ENCODE measurements around the gene INF2. TPM values are rescaled to one million over a fixed set of nuclear protein-coding genes. Genes with fewer than 3 reads are reported as not detected.

INF2 gene
- total RNA-seq, 2 donors from 2014 or later, result 50.1 to 210 TPM

DNA sequence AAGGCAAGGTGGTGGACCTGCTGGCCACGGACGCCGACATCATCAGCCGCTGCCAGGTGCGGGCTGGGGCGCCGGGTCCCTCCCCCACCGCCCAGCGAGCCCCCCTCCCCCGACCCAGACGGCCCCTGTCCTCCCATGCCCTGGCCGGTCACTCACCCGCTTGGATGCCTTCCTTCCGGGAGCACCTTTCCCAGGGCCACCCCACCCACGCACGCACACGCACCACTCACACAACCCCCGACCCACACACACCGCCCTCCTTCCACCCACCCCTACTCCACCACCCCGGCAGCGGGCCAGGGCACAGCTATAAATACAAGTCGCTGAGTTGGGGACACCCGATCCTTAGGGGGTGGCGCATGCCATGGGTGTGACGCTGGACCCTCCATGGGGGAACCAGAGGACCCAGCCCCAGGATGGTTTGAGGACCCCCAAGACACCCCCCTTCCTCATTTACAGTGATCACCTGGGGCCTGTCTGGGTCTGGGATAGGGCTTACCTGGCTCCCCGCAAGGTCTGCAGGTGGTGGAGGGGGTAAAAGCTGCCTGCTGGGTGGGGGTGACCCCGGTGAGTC lies 35.1 kb downstream of the INF2 start:
- Histone ChIP-seq H3K4me3 (peak overlapping the region; percentile 67 to 73), H3K27me3 (replicated peaks; ENCODE audit: insufficient read depth) (no peaks in the 10 kb centered on the region), H3K4me1 (replicated peaks) (no peaks in the 10 kb centered on the region), H3K9me3 (no peaks in the 10 kb centered on the region), H3K36me3 (no peaks in the 10 kb centered on the region), H3K27ac (peak overlapping the region; percentile 40 to 56)
- intact Hi-C loops (cut with DNase I), result no loop called here
- no peak for DNase-seq (ENCODE audit: low spot score)
- 6% methylated on average over 26 of the region's 27 CpGs for WGBS
- no peak for TF ChIP-seq CTCF (IDR thresholded peaks at IDR 0.05)
- TF ChIP-seq POLR2AphosphoS5 (IDR thresholded peaks at IDR 0.05), result no peak
- no peak for TF ChIP-seq POLR2A (IDR thresholded peaks at IDR 0.05)

DNA sequence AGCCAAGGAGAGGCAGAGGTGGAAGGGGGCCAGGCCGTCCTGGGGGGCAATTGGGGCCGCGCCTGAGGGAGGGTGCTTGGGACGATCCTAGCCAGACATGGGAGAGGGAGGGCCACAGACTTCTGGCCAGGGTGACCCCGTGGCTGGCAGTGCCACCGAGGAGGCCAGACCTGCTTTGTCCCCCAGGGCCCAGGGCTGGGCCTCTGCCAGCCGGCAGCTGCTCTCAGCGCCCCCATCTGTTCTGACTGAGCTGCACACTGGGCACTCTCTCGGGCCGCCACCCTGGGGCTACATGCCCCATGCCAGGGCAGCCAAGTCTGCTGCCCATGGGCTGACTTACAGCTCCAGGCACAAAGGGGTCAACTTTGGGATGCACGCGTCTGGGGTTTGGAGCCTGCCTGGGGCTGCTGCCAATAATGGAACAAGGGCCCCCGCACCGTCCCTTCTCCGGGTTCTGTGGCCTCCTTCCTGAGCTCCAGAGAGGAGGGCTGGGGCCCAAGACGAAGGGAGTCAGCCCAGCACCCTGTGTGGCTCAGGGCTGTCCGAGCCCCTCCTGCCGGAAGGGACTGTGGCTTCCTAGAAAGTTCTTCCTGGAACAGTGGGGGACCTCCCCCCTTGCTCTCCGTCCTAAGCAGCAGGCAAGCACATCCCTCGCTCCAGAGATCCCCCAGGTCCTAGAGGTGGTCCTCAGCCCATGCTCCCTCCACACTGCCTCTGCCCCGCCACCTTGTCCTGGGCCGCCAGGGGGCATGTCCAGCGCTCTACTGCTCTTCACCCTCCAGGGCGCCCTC lies 35.8 kb downstream of the INF2 start:
- Histone ChIP-seq H3K4me1 (replicated peaks) (no peaks in the 10 kb centered on the region), H3K9me3 (no peaks in the 10 kb centered on the region), H3K4me3 (peak overlapping the region; percentile 67 to 73), H3K36me3 (no peaks in the 10 kb centered on the region), H3K27ac (peak overlapping the region in 1 of 2 donors; percentile 56), H3K27me3 (replicated peaks; ENCODE audit: insufficient read depth) (no peaks in the 10 kb centered on the region)
- WGBS, result 41% methylated on average over 19 of the region's 24 CpGs
- DNase-seq (ENCODE audit: low spot score), result no peak
- intact Hi-C loops (cut with DNase I), result no loop called here
- TF ChIP-seq POLR2A (IDR thresholded peaks at IDR 0.05) (no peak), CTCF (IDR thresholded peaks at IDR 0.05) (no peak), POLR2AphosphoS5 (IDR thresholded peaks at IDR 0.05) (no peak)

GRCh38 chr14:104725772-104726548 lies 36.5 kb downstream of the INF2 start:
- Histone ChIP-seq H3K9me3 (no peaks in the 10 kb centered on the region), H3K36me3 (no peaks in the 10 kb centered on the region), H3K27me3 (replicated peaks; ENCODE audit: insufficient read depth) (no peaks in the 10 kb centered on the region), H3K4me3 (no peak overlapping the region), H3K4me1 (replicated peaks) (no peaks in the 10 kb centered on the region), H3K27ac (no peak overlapping the region)
- TF ChIP-seq POLR2A (IDR thresholded peaks at IDR 0.05) (no peak), POLR2AphosphoS5 (IDR thresholded peaks at IDR 0.05) (no peak), CTCF (IDR thresholded peaks at IDR 0.05) (no peak)
- intact Hi-C loops (cut with DNase I), result no loop called here
- 83% methylated on average over 20 of the region's 25 CpGs for WGBS
- DNase-seq (ENCODE audit: low spot score), result no peak

DNA sequence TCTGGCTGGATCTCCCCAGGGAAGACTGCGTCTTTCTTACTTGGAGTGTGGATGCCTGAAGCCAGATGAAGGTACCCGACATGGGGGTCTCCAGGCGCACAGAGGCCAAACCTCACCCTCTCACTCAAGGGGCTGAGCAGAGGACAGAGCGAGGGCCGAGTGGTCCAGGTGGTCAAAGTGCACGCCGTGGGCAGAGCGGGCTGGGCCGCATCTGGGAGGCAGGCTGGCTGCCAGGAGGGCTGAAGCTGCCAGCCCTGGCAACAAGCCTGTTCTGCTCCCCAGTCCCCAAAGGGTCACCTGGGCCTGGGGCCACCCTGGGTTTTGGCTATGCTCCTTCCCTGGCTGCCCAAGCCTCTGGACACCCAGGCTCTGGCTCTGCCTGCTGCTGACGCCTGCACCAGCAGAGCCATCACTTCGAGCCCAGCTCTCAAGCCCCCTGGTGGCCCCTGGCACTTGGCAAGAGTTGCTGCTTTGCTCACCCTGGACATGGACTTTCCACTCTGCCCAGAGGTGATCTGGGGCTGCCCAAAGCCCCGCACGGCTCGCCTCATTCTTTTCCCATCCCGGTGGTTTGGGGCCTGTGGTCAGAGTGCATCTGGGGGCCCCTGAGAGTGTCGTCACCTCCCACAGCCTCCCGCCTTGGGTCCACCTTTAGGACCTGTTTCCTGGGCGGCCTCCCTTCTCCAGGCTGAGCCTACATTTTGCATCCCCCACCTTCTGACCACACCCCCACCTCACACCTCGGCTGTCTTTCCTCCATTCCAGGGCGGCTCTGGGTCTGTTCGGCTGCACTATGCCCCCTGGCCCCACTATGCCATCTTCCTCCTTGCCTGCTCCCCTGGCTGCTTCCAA lies 37.4 kb downstream of the INF2 start:
- 80% methylated on average over 21 of the region's 21 CpGs for WGBS
- Histone ChIP-seq H3K36me3 (no peaks in the 10 kb centered on the region), H3K9me3 (no peaks in the 10 kb centered on the region), H3K4me1 (replicated peaks) (no peaks in the 10 kb centered on the region), H3K4me3 (no peak overlapping the region), H3K27me3 (replicated peaks; ENCODE audit: insufficient read depth) (no peaks in the 10 kb centered on the region), H3K27ac (no peak overlapping the region)
- TF ChIP-seq POLR2A (IDR thresholded peaks at IDR 0.05) (no peak), POLR2AphosphoS5 (IDR thresholded peaks at IDR 0.05) (no peak), CTCF (IDR thresholded peaks at IDR 0.05) (no peak)
- intact Hi-C loops (cut with DNase I), result no loop called here
- no peak for DNase-seq (ENCODE audit: low spot score)

Measured in prostate gland (tissue), 2 donors.